GM12878 (cell line): ENCODE data around the gene ALDH1L2. TPM values are rescaled to one million over a fixed set of nuclear protein-coding genes. Genes with fewer than 3 reads are reported as not detected.
A peak's percentile ranks its signal among the peaks of the same experiment; 100 is the strongest.

Source experiments
- ATAC-seq: fragments of 200-7000 bp; cut with Tn5 transposase; 3 replicates; pipeline ENCODE4 v1.9.1; 2020; ENCODE audit warnings: mild to moderate bottlenecking, moderate library complexity
- BruUV-seq: library from RNA; stranded (reverse); fragments of 400-500 nt; replicated peaks from 2 replicates; lab custom pipeline; 2021; lab: Mats Ljungman, UMichigan
- CTCF ChIA-PET: fragments of 300-600 bp; sonication (Branson Sonifier 250); formaldehyde crosslinking; extraction: SDS; loops from one replicate; lab custom pipeline; 2021; ENCODE audit warnings: inconsistent platforms; lab: Yijun Ruan, JAX
- POLR2A ChIA-PET: fragments of 350-600 bp; formaldehyde crosslinking; extraction: SDS; loops from one replicate; lab custom pipeline; 2021; ENCODE audit warnings: inconsistent platforms; lab: Charles Lee
- RAD21 ChIA-PET: fragments of 300-600 bp; sonication (Branson Sonifier 250); formaldehyde crosslinking; loops from one replicate; lab custom pipeline; 2023; ENCODE audit warnings: antibody characterized with exemption; ENCODE audit not compliant: unreplicated experiment; lab: Charles Lee
- SMC1A ChIA-PET: fragments of 300-600 bp; sonication (Branson Sonifier 250); formaldehyde crosslinking; loops from one replicate; lab custom pipeline; 2023; ENCODE audit not compliant: unreplicated experiment, uncharacterized antibody; lab: Charles Lee
- DNase-seq: peaks from one replicate; pipeline ENCODE4 v3.0.0-alpha.2; 2011; ENCODE audit warnings: low read depth, low spot score
- FAIRE-seq: peaks from 3 replicates; lab custom pipeline; 2011; peaks lifted over from hg19 to GRCh38; lab: Jason Lieb, UNC
- H2AFZ ChIP-seq: 2 replicates; pipeline ENCODE4 v1.6.0; 2011; ENCODE audit warnings: low read depth, low read length, control low read depth; ENCODE audit not compliant: control insufficient read depth
- H3K27ac ChIP-seq: 2 replicates; pipeline ENCODE4 v1.5.1; 2011; ENCODE audit warnings: control low read depth; ENCODE audit not compliant: control insufficient read depth, insufficient read depth
- H3K27me3 ChIP-seq, 2 experiments: replicated peaks in 1 of 2; 2 replicates each; pipeline versions ENCODE4 v1.6.0 to v1.6.1; 2011; ENCODE audit warnings: low read length in 1 of 2; ENCODE audit not compliant: control insufficient read depth in 2 of 2, insufficient read depth in 2 of 2
- H3K36me3 ChIP-seq, 2 experiments: 2 replicates each; pipeline ENCODE4 v1.5.1; 2011; ENCODE audit warnings: low read length in 1 of 2; ENCODE audit not compliant: control insufficient read depth in 2 of 2, insufficient read depth in 2 of 2
- H3K4me1 ChIP-seq: 2 replicates; pipeline ENCODE4 v1.6.1; 2011; ENCODE audit warnings: mild to moderate bottlenecking, low read length, moderate library complexity, mixed read lengths; ENCODE audit not compliant: control insufficient read depth, insufficient read depth
- H3K4me2 ChIP-seq: 2 replicates; pipeline ENCODE4 v1.6.0; 2011; ENCODE audit warnings: control low read depth; ENCODE audit not compliant: control insufficient read depth, insufficient read depth
- H3K4me3 ChIP-seq: fragments of 200-600 bp; sonication (generic); 2 replicates; pipeline ENCODE4 v1.5.1; 2016
- H3K79me2 ChIP-seq: 2 replicates; pipeline ENCODE4 v1.6.0; 2011; ENCODE audit warnings: low read length; ENCODE audit not compliant: control insufficient read depth, insufficient read depth
- H3K9ac ChIP-seq: 2 replicates; pipeline ENCODE4 v1.8.0; 2011; ENCODE audit warnings: low read length, control low read depth, mixed read lengths; ENCODE audit not compliant: control insufficient read depth, insufficient read depth
- H3K9me3 ChIP-seq: replicated peaks from 3 replicates; pipeline ENCODE4 v1.5.1; 2011; ENCODE audit warnings: mild to moderate bottlenecking, low read length; ENCODE audit not compliant: control insufficient read depth, insufficient read depth
- H4K20me1 ChIP-seq: 2 replicates; pipeline ENCODE4 v1.6.0; 2011; ENCODE audit not compliant: control insufficient read depth, insufficient read depth
- BCL11A ChIP-seq: IDR thresholded peaks from 2 replicates; pipeline ENCODE4 v1.6.1; 2011; ENCODE audit warnings: low read depth, low read length
- CEBPB ChIP-seq, 2 experiments: fragments of 150-350 bp in 1 of 2; IDR thresholded peaks; 2 replicates each; pipeline ENCODE4 v1.6.1; 2012 to 2014; ENCODE audit warnings: low read depth in 2 of 2, low read length in 2 of 2, borderline replicate concordance in 1 of 2, inconsistent platforms in 1 of 2
- IKZF2 ChIP-seq, 2 experiments: fragments of 450-650 bp; IDR thresholded peaks; 2 replicates each; pipeline ENCODE4 v1.6.1; 2017; ENCODE audit warnings: mild to moderate bottlenecking in 2 of 2, moderate library complexity in 2 of 2
- JUNB ChIP-seq: IDR thresholded peaks from 2 replicates; pipeline ENCODE4 v1.6.1; 2016; ENCODE audit warnings: antibody characterized with exemption, mild to moderate bottlenecking
- MEF2A ChIP-seq: IDR thresholded peaks from 2 replicates; pipeline ENCODE4 v1.6.1; 2011; ENCODE audit warnings: low read depth, mild to moderate bottlenecking, low read length, moderate library complexity; ENCODE audit not compliant: insufficient read depth
- MTA2 ChIP-seq: fragments of 450-650 bp; IDR thresholded peaks from 2 replicates; pipeline ENCODE4 v1.6.1; 2016; ENCODE audit warnings: low read depth, mild to moderate bottlenecking, moderate library complexity
- NFIC ChIP-seq: IDR thresholded peaks from 2 replicates; pipeline ENCODE4 v1.6.1; 2012; ENCODE audit warnings: low read depth, mild to moderate bottlenecking, inconsistent platforms, low read length, moderate library complexity
- NR2C1 ChIP-seq: fragments of 450-650 bp; IDR thresholded peaks from 2 replicates; pipeline ENCODE4 v1.6.1; 2017; ENCODE audit warnings: antibody characterized with exemption, mild to moderate bottlenecking, moderate library complexity
- RAD51 ChIP-seq: fragments of 450-650 bp; IDR thresholded peaks from 2 replicates; pipeline ENCODE4 v1.6.1; 2016; ENCODE audit warnings: moderate library complexity, mild to moderate bottlenecking, inconsistent platforms
- RCOR1 ChIP-seq: conservative IDR thresholded peaks from 2 replicates; pipeline ENCODE4 v1.6.1; 2012; ENCODE audit warnings: low read depth, low read length, improper control_type of control experiment
- RUNX3 ChIP-seq: IDR thresholded peaks from 2 replicates; pipeline ENCODE4 v1.6.1; 2012; ENCODE audit warnings: low read length, inconsistent platforms
- SPI1 ChIP-seq: IDR thresholded peaks from 2 replicates; pipeline ENCODE4 v1.6.1; 2011; ENCODE audit warnings: low read depth, mild to moderate bottlenecking, low read length, moderate library complexity, borderline replicate concordance; ENCODE audit not compliant: insufficient read depth
- YBX1 ChIP-seq: fragments of 450-650 bp; IDR thresholded peaks from 2 replicates; pipeline ENCODE4 v1.6.1; 2016; ENCODE audit warnings: antibody characterized with exemption
- ZNF217 ChIP-seq: fragments of 450-650 bp; IDR thresholded peaks from 2 replicates; pipeline ENCODE4 v1.6.1; 2017; ENCODE audit warnings: antibody characterized with exemption, mild to moderate bottlenecking
- ZSCAN29 ChIP-seq: fragments of 450-650 bp; IDR thresholded peaks from 2 replicates; pipeline ENCODE4 v1.6.1; 2017; ENCODE audit warnings: mild to moderate bottlenecking, moderate library complexity
- WGBS: methylation state at CpG from one replicate; pipeline ENCODE4 v1.1.6; 2016; ENCODE audit warnings: low lambda C conversion rate; ENCODE audit not compliant: insufficient replicate concordance, insufficient coverage; ENCODE audit errors: missing lambda C conversion rate; 5-methylcytosine and 5-hydroxymethylcytosine counted together
- in situ Hi-C: fragments of 300-500 bp; cut with MboI; formaldehyde crosslinking; loops from 9 replicates; pipeline ENCODE4 v1.14.3; 2018; ENCODE audit warnings: mixed read lengths
- intact Hi-C: fragments of 100-400 bp; cut with micrococcal nuclease; formaldehyde crosslinking; loops from one replicate; pipeline ENCODE4 v1.14.2; 2022; ENCODE audit not compliant: unreplicated experiment
- polyA plus RNA-seq, 11 experiments: library from polyadenylated mRNA; depleted of rRNA in 4 of 11; unstranded in 6 of 11; stranded (reverse) in 5 of 11; fragments of >200 nt; fragmentation: Nextera tagmentation in 4 of 11; fragmentation: Illumina TruSeq in 1 of 11; extraction: Ambion mirVana in 4 of 11; extraction: Trizol in 1 of 11; gene quantifications; 1 replicate in 1 of 11; 2 replicates in 10 of 11; pipeline versions ENCODE4 v1.2.1 to v1.2.3, GENCODE V29; 2011 to 2016; ENCODE audit warnings: inconsistent platforms in 2 of 11, missing spikeins in 2 of 11, low read depth in 1 of 11
- total RNA-seq, 4 experiments: library from RNA; depleted of rRNA in 3 of 4; stranded (reverse); fragments of >200 nt in 3 of 4; fragmentation: Illumina TruSeq in 1 of 4; extraction: Trizol in 1 of 4; gene quantifications; 2 replicates each; pipeline versions ENCODE4 v1.2.1 to v1.2.3, GENCODE V29; 2013 to 2021
- TF ChIP-seq, protein P1 (sequence below): fragments of 450-650 bp; IDR thresholded peaks from 2 replicates; pipeline ENCODE4 v1.6.1; 2016; ENCODE audit warnings: mild to moderate bottlenecking
- TF ChIP-seq, protein P2 (sequence below): IDR thresholded peaks from 2 replicates; pipeline ENCODE4 v1.6.1; 2012; ENCODE audit warnings: low read length, inconsistent platforms

The ALDH1L2 gene
- total and polyA plus RNA-seq, 10 of the 15 experiments (the other 5 are each of a cell fraction or from before 2014, with no cell fraction given), result 0.15 to 13.7 (median 8.5) TPM

DNA sequence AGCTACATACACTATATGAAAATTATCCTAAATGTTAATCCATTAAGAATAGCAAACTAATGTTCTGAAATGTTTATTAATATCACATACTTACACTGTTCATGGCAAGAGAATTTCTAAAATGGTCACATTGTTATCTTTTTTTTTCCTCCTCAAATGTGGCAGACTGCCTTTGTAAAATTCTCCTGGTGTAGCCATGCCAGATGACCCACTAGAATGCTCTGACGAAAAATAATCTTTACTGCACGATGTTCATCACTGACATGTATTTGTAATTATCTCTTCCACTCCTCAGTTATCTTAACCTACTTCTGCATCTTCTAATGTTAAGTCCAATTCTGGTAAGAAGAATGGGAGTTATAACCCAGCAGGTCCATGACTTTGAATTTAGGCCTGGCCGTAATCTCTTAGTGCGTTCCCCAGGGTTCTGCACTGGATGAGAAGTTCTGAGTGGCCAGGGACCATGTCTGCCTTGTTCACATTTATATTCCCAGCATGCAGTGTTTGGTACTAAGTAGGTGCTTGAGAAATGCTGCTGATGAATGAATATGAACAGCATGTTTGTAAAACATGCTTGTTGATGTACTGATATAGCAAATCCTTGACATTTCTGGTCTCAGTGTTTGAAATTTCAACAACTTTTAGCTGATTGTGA lies 51.4 kb downstream of the ALDH1L2 start (continued):
- TF ChIP-seq, protein P1, sequence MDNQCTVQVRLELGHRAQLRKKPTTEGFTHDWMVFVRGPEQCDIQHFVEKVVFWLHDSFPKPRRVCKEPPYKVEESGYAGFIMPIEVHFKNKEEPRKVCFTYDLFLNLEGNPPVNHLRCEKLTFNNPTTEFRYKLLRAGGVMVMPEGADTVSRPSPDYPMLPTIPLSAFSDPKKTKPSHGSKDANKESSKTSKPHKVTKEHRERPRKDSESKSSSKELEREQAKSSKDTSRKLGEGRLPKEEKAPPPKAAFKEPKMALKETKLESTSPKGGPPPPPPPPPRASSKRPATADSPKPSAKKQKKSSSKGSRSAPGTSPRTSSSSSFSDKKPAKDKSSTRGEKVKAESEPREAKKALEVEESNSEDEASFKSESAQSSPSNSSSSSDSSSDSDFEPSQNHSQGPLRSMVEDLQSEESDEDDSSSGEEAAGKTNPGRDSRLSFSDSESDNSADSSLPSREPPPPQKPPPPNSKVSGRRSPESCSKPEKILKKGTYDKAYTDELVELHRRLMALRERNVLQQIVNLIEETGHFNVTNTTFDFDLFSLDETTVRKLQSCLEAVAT, result no peak
- TF ChIP-seq SPI1 (no peak), RAD51 (no peak), MTA2 (no peak), RUNX3 (no peak), YBX1 (no peak), NR2C1 (no peak)

DNA sequence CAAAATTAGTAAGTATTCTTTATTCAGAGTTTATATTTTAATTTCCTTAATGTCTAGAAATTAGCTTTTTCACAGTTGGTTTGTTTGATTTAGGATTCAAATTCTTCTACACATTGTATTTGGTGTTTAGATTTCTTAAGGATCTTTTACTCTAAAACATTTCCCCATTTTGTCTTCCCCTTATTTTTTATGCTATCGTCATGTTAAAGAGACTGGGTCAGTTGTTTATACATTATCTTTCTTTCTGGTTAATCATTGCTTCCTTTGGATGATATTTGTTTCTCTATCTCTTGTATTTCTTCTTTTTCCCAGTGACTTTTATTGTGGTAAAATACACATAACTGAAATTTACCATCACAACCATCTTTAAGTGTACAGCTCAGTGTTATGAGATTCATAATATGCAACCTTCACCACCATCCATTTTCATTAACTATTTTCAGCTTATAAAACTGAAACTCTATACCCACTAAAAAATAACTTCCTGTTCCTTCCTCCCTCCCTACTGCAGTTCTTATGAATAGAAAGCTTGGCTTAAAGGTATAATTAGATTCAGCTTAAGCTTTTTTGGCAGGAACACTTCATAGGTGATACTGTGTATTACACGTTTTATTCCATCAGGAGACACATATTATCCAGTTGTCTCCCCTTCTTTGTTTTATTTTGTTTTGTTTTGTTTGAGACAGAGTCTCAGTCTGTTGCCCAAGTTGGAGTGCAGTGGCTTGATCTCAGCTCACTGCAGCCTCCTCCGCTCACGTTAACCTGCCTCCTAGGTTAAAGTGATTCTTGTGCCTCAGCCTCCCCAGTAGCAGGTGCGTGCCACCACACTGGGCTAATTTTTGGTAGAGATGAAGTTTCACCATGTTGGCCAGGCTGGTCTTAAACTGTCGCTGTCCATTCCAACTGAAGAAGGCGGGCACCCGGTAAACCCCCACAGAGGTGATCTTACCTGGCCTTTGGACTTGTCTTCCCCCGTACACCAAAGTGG lies 53.1 kb downstream of the ALDH1L2 start:
- Histone ChIP-seq H2AFZ (peak overlapping the region; percentile 62), H4K20me1 (no peaks in the 10 kb centered on the region), H3K27me3 (no peaks in the 10 kb centered on the region), H3K36me3 (no peaks in the 10 kb centered on the region; a peak in 1 of 4 replicates), H3K9me3 (peaks cover 4% of the 10 kb centered on the region; the same call in 2 of the 3 replicates), H3K9ac (no peak overlapping the region; the same call in 1 of the 2 replicates), H3K4me1 (peaks cover 18% of the 10 kb centered on the region), H3K4me2 (peak overlapping the region; percentile 92), H3K4me3 (no peak overlapping the region), H3K79me2 (no peaks in the 10 kb centered on the region), H3K27ac (peak overlapping the region; percentile 82)
- ChIA-PET POLR2A (interaction anchor here (0.6 to 1.2 kb wide), 4 partner anchors 12 to 110 kb away, joined by 3 to 4 read pairs (median 3); partner anchors contain the start of gene NOPCHAP1), RAD21 (interaction anchor here (0.8 to 1.5 kb wide), 5 partner anchors 72 to 649 kb away, joined by 3 to 8 read pairs (median 5); partner anchors contain the start of gene CHST11), CTCF (interaction anchor here (0.8 to 1.6 kb wide), 3 partner anchors 21 to 65 kb away, joined by 4 read pairs; no protein-coding TSS in a partner anchor), SMC1A (interaction anchor here (0.7 to 2.2 kb wide), 11 partner anchors 8 to 649 kb away, joined by 3 to 6 read pairs (median 3); partner anchors contain the start of gene SLC41A2)
- DNase-seq (peak; percentile 56), FAIRE-seq (peak; percentile 93), ATAC-seq (peak; percentile 96)
- intact Hi-C loops (no loop called here), in situ Hi-C loops (no loop called here)
- WGBS, result 70% methylated on average over 9 of the region's 9 CpGs
- BruUV-seq, result no TSS peak
- TF ChIP-seq IKZF2 (IDR thresholded peaks at IDR 0.05), result peak in 1 of 2 experiments; percentile 35; a peak in 2 of 4 replicates
- no peak for TF ChIP-seq BCL11A
- TF ChIP-seq ZSCAN29, result no peak
- TF ChIP-seq, protein P2, sequence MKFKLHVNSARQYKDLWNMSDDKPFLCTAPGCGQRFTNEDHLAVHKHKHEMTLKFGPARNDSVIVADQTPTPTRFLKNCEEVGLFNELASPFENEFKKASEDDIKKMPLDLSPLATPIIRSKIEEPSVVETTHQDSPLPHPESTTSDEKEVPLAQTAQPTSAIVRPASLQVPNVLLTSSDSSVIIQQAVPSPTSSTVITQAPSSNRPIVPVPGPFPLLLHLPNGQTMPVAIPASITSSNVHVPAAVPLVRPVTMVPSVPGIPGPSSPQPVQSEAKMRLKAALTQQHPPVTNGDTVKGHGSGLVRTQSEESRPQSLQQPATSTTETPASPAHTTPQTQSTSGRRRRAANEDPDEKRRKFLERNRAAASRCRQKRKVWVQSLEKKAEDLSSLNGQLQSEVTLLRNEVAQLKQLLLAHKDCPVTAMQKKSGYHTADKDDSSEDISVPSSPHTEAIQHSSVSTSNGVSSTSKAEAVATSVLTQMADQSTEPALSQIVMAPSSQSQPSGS, result peak; percentile 60; the same call in 1 of the 2 replicates
- peak; percentile 36; the same call in 1 of the 2 replicates for TF ChIP-seq JUNB
- 0 out of 2 replicates have a peak, but pooled peaks have one; percentile 45 for TF ChIP-seq MTA2
- peak; percentile 74 for TF ChIP-seq ZNF217
- TF ChIP-seq MEF2A, result peak; percentile 88
- TF ChIP-seq RCOR1, result no peak
- TF ChIP-seq CEBPB (IDR thresholded peaks at IDR 0.05; ENCODE audit: borderline replicate concordance in 1 of 2, low read depth in 2 of 2, low read length in 2 of 2), result no peak
- peak; percentile 70 for TF ChIP-seq NFIC
